ENCODE data around the gene PXK.

The PXK gene

GRCh38 chr3:58471025-58471887, 138.6 kb downstream of the PXK start:
- Mint-ChIP-seq H3K27me3 (ENCODE audit: low read depth) (peaks cover 3% of the 10 kb centered on the region), H3K4me3 (peak overlapping the region in 1 of 3 experiments; percentile 13), H3K4me1 (peaks cover 47% of the 10 kb centered on the region), H3K36me3 (ENCODE audit: low read depth) (no peaks in the 10 kb centered on the region), H3K27ac (peak overlapping the region; percentile 76 to 95 (median 85)), H3K9me3 (no peaks in the 10 kb centered on the region)
- no peak for TF ChIP-seq CTCF (IDR thresholded peaks at IDR 0.05; ENCODE audit: unreplicated experiment in 3 of 3)

GRCh38 chr3:58473275-58473674, 140.6 kb downstream of the PXK start:
- Mint-ChIP-seq H3K9me3 (no peaks in the 10 kb centered on the region), H3K27me3 (ENCODE audit: low read depth) (peaks cover 6% of the 10 kb centered on the region)
- no peak for TF ChIP-seq CTCF (IDR thresholded peaks at IDR 0.05; ENCODE audit: unreplicated experiment in 3 of 3)

GRCh38 chr3:58474348-58474911, 141.7 kb downstream of the PXK start:
- peaks cover 3% of the 10 kb centered on the region for H3K36me3 Mint-ChIP-seq (ENCODE audit: low read depth)
- peaks cover 4% of the 10 kb centered on the region for H3K9me3 Mint-ChIP-seq
- TF ChIP-seq CTCF (IDR thresholded peaks at IDR 0.05; ENCODE audit: unreplicated experiment in 3 of 3), result no peak
- H3K4me3 Mint-ChIP-seq, result no peak overlapping the region
- H3K4me1 Mint-ChIP-seq, result peaks cover 37% of the 10 kb centered on the region
- H3K27me3 Mint-ChIP-seq (ENCODE audit: low read depth), result peaks cover 6% of the 10 kb centered on the region
- H3K27ac Mint-ChIP-seq, result peak overlapping the region in 1 of 3 experiments; percentile 3

More at GRCh38 chr3:58473275-58473674, 140.6 kb downstream of the PXK start:
- H3K27ac Mint-ChIP-seq, result peak overlapping the region; percentile 38 to 77 (median 52)
- H3K4me1 Mint-ChIP-seq, result peaks cover 44% of the 10 kb centered on the region
- peaks cover 3% of the 10 kb centered on the region for H3K36me3 Mint-ChIP-seq (ENCODE audit: low read depth)
- no peak overlapping the region for H3K4me3 Mint-ChIP-seq

GRCh38 chr3:58474967-58475578, 142.4 kb downstream of the PXK start:
- Mint-ChIP-seq H3K36me3 (ENCODE audit: low read depth) (peaks cover 3% of the 10 kb centered on the region), H3K4me1 (peaks cover 32% of the 10 kb centered on the region), H3K27me3 (ENCODE audit: low read depth) (peaks cover 6% of the 10 kb centered on the region), H3K4me3 (no peak overlapping the region), H3K9me3 (peaks cover 4% of the 10 kb centered on the region), H3K27ac (peak overlapping the region in 2 of 3 experiments; percentile 0 to 3)
- TF ChIP-seq CTCF (IDR thresholded peaks at IDR 0.05; ENCODE audit: unreplicated experiment in 3 of 3), result no peak
